ENCODE data around the gene CARD19. TPM values are rescaled to one million over a fixed set of nuclear protein-coding genes. Genes with fewer than 3 reads are reported as not detected.
A peak's percentile ranks its signal among the peaks of the same experiment; 100 is the strongest.

The CARD19 gene
- 10 to 100 TPM; 15.7 to 24.2 (median 18.5) TPM for polyA plus RNA-seq (ENCODE audit: insufficient read length in 4 of 4)

DNA sequence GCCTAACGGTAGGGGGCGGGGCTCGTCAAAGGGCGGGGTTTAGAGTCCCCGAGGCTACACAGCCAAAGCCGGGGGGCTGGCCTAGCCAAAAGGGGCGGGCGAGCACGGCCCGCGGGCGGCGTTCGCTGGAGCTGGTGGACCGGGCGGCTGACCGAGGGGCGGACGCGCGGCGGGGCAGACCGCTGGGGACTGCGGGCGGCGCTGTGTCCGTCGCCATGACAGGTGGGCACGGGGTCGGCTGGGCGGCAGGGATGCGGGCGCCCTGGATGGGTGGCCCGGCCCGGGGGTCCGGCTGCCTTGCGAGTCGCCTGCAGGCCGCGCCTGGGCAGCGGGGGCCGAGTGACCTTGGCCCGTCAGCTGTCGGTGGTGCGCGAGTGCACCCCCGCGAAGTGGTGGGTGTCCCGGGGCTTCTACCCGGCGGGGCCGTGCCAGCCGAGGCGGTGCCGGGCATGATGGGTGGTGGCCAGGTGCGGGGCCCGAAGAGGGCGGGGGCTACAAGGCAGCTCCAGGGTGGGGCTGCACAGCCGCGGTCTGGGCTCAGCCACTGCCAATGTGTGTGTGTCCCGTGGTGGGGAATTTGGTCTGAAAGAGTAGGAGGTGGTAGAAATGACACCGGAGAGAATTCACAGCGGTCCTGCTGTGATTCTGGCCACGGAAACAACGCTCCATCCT lies at the start of gene CARD19:
Gene CARD19, plus strand, starts transcription at position 87 of the 672 bp plus-strand sequence. Its CDS starts 129 bp downstream, at position 216.
- no peak for DNase-seq (ENCODE audit: low read depth in 4 of 4, low spot score in 3 of 4)

- DNase-seq (ENCODE audit: low read depth in 4 of 4, low spot score in 3 of 4): no peak
These were observed 47.2 kb upstream of the CARD19 start for GRCh38 chr9:93048566-93049448.

DNA sequence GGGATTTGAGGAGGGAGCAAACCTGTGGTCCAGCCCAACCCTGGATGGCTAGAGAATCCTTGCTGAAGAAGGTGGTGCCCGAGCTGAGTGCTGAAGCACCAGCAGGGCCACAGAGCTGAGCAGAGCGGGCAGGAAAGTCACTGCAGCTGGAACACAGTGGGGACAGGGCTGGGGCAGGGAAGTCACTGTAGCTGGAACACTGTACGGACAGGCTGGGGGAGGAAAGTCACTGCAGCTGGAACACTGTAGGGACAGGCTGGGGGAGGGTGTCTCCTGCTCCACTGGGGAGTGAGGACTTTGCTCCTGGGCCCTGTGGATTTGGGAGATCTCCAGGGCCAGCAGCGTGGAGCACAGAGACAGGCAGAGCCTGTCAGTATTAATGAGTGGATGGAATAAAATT lies 46.5 kb upstream of the CARD19 start:
- no peak for DNase-seq (ENCODE audit: low read depth in 4 of 4, low spot score in 3 of 4)

DNA sequence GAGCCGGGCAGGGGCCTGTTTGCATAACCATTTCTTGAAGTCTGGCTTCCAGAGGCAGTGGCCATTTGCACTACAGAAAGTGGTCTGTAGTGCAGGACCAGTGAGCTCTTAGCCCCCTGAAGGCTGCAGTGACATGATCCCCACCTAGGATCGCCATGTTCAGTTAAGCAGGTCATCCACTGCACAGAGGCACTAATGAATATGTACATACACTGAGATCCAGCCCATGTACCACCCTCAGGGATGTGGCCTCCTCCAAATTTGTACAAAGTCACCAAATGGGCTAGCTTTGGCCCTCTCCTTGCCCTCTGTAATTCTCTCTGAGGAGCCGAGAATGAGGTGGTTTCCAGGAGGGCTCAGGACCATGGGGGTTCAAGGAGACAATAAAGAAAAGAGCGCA lies 45.8 kb upstream of the CARD19 start:
- no peak for DNase-seq (ENCODE audit: low read depth in 4 of 4, low spot score in 3 of 4)

- DNase-seq (ENCODE audit: low read depth in 4 of 4, low spot score in 3 of 4): no peak
These were observed 44.3 kb upstream of the CARD19 start for GRCh38 chr9:93051680-93052089.

GRCh38 chr9:93052791-93053540 lies 43.1 kb upstream of the CARD19 start:
- DNase-seq (ENCODE audit: low read depth in 4 of 4, low spot score in 3 of 4): no peak

DNA sequence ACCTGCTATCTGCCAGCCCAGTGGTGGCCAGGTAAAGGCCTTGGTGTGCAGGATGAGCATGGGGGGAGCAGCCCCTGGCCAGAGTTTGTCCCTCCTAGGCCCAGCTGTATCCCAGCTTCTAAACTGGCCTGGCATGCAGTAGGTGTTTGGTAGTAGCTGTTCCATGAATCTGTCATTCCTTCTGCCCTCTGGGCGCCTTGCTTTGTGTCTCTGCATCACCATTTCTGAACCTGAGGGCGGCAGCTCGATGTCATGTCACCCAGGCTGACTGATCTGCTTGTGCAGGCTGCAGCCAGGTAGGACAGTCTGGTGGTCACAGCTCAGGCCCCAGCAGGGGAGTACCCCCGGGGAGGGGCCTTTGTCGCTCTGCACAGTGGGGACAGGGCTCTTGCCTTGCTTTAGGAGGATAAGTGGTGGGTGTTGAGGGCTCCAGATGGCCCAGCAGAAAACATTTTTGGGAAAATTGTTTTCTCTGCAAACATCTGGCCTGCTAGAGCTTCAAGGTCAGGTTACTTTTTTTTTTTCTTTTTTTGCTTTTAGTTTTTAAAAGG lies 42.2 kb upstream of the CARD19 start:
- no peak for DNase-seq (ENCODE audit: low read depth in 4 of 4, low spot score in 3 of 4)

DNA sequence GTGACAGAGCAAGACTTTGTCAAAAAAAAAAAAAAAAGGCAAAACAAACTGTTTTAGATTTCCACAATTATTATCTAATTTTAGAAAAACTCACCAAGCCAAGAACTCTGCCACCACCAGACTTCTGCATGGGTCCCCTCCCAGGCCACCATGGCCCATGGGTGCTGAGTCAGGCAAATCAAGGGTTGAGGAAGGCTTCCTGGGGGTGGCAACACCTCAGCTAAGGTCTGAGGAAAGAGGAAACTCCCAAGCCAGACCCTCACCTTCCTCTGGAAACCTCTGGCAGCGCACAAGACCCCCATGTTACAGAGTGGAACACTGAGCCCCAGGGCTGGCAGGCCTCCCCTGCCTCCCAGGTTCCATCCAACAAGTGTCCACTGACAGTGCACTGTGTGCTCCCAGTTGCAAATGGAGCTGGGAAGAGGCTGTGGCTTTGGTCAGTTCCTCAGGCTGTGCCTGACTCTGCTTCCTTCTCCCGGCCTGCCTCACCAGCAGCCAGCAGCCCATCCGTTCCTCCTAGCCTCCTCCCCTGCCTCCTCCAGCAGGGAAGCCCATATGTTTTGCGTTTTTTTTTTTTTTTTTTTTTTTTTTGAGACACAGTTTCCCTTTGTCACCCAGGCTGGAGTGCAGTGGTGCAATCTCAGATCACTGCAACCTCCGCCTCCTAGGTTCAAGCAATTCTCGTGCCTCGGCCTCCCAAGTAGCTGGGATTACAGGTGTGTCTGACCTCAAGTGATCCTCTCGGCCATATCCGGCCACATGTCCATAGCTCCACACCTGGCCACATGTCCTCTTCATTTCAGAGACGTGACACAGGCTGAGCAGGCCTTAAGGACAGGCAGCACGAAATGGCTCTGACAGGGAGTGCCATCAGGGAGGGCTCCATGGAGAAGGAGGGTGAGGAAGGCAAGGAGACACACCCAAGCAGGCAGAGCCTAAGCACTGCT lies 41.0 kb upstream of the CARD19 start:
- DNase-seq (ENCODE audit: low read depth in 4 of 4, low spot score in 3 of 4): no peak

DNA sequence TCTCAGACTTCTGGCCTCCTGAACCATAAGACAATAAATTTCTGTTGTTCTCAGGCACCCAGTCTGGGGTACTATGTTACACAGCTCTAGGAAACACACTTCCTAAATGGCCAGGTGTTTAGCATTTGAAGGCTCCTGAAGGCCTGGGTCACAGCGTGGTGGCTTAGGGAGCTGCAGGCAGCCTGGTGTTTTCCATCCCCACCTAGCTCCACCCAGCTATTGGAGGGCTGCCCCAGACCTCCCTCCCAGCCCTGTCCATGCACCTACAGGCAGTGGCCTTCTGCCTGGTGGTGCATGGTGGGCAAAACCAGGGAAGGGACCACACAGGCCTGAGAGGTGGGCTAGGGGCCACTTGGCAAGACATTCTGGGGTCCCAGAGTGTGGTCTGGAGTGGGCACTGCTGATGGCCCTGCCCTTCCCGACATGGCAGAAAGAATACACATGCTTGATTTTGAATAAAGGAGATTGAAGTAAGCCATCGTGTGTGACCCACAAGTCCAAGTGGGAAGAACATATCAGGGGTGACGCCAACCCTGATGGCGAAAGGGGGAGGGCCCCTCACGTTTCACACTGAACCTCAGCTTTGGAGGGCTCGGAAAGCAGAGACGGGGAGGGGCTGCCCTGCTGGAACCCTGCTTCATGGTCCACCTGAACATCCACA lies 38.8 kb upstream of the CARD19 start:
- DNase-seq (ENCODE audit: low read depth in 4 of 4, low spot score in 3 of 4): no peak

DNA sequence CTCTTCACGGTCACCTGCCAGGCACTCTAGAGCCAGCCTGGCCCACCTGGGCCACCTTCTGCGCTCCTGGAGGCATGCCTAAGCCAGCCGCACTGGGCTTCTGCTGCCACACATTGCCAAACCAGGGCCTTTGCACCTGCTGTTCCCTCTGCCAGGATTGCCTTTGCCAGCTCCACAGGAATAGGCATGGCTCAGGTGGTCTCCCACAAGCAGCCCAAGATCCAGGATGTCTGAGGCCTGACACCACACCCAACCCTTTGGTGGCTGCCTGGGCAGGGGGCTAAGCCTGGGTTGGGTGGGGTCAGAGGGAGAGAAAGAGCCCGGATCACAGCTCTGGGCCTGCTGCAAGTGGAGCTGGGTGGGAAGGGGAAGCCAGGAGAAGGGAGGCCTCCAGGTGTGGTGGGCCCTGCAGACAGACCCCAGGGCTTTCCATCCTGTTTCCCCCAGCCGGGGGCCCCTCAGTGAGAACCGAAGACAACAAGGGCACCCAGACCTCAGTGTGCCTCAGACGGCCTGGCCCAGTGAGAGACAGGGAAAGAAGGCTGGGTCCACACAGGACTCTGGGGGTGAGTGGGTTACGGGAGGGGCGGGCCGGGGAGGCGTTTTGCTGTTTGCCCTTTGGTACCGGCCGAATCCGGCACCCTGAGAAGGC lies 38.2 kb upstream of the CARD19 start:
- no peak for DNase-seq (ENCODE audit: low read depth in 4 of 4, low spot score in 3 of 4)

- DNase-seq (ENCODE audit: low read depth in 4 of 4, low spot score in 3 of 4): peak; percentile 64 to 75 (median 70)
These were observed 37.5 kb upstream of the CARD19 start, which contains the start of gene SUSD3 for GRCh38 chr9:93058355-93059010. Gene SUSD3 (plus strand): TSS chr9:93058701. CDS start chr9:93058743, 42 bp downstream.

DNA sequence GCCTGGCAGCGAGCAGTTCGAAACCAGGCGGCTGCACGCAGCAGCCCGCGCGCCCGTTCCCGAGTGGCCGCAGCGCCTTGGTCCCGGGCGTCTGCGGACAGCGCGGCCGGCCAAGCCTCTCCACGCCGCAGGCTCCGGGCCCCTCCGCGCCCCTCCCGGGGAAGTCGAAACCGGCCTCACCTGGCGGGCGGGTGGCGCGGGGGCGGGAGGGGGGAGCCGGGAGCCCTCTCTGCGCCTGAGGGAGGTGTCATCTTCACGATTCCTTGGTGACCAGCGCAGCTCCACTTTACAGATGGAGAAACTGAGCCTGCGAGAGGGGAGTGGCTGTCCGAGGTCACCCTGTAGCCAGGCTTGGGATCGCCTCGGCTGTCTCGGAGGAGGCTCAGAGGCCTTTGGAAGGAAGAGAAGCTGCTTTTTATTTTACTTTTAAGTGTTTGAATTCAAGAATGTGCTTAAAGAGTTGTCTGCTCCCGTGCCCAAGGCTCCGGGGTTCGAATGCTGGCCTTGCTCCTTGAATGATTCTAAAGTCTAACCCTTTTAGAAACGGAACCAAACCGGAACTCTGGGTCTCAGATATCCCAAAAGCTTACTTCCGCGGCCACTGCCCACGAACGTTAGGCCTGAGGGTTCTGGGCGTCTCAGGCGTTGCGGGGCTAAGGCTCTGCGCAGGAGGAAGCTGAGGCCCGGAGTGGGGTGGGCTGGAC lies 36.9 kb upstream of the CARD19 start:
- DNase-seq (ENCODE audit: low read depth in 4 of 4, low spot score in 3 of 4): no peak

- no peak for DNase-seq (ENCODE audit: low read depth in 4 of 4, low spot score in 3 of 4)
These were observed 36.1 kb upstream of the CARD19 start for GRCh38 chr9:93059715-93060578.

DNA sequence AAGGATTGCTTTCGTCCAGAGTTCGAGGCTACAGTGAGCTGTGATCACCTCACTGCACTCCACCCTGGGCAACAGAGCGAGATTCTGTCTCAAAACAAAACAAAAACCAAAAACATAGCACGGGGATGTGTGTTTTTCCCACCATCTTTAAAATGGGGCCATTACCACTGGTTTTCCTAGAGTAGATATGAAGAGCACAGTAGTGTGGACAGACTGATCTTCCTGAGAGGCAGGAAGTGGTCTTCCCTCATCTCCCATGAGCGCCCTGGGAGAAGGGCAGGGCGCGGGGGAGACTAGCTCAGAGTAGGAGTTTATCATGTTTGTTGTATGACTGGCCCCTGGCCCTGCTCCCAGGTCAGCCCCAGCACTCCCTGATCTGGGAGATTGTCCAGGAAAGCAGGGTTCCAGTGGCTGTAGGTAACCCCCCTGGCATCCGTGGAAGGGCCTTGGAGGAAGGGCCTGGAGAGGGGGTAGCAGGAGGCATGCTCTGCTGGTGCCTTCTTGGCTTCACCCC lies 35.2 kb upstream of the CARD19 start:
- no peak for DNase-seq (ENCODE audit: low read depth in 4 of 4, low spot score in 3 of 4)

DNA sequence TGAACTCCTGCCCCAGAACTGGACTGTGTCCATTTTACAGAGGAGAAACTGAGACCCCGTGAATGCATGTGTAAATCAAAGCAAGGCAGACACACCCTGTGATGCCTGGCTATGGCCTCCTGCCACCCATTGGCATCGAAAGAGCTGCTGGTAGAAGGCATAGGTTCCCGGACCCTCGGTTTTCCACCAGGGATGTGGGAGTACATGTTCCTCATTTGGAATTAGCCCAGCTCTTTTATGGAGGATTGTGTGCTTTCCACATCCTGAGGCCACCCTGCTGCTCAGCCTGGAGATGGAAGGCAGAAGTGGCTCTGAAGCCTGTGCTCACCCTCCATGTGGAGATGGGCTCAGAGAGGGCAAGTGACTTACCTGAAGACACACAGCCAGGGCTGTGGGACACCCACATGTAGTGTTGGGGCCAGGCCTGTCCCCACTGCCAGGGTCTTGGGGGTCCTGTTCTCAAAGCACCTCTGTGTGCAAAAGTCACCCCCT lies 34.7 kb upstream of the CARD19 start:
- DNase-seq (ENCODE audit: low read depth in 4 of 4, low spot score in 3 of 4): no peak
